GM12892 (cell line): ENCODE data around the gene LRP3.
"Not testable (repeated sequence)": the region's sequence is repeated elsewhere in the genome, so short reads cannot be mapped to it uniquely, and the experiment has no call there.

Source experiments
- DNase-seq: peaks from one replicate; pipeline ENCODE4 v3.0.0; 2011; ENCODE audit not compliant: insufficient read length
- FAIRE-seq: peaks from 2 replicates; lab custom pipeline; 2011; peaks lifted over from hg19 to GRCh38; lab: Jason Lieb, UNC
- POLR2A ChIP-seq: IDR thresholded peaks from 2 replicates; pipeline ENCODE4 v1.6.1; 2011; ENCODE audit warnings: low read depth, low read length, control low read depth
- POLR2AphosphoS5 ChIP-seq: IDR thresholded peaks from 2 replicates; pipeline ENCODE4 v1.6.1; 2011; ENCODE audit warnings: low read depth, low read length, control low read depth
- TAF1 ChIP-seq: IDR thresholded peaks from 2 replicates; pipeline ENCODE4 v1.6.1; 2011; ENCODE audit warnings: low read depth, mild to moderate bottlenecking, control low read depth, low read length, borderline replicate concordance

The LRP3 gene

DNA sequence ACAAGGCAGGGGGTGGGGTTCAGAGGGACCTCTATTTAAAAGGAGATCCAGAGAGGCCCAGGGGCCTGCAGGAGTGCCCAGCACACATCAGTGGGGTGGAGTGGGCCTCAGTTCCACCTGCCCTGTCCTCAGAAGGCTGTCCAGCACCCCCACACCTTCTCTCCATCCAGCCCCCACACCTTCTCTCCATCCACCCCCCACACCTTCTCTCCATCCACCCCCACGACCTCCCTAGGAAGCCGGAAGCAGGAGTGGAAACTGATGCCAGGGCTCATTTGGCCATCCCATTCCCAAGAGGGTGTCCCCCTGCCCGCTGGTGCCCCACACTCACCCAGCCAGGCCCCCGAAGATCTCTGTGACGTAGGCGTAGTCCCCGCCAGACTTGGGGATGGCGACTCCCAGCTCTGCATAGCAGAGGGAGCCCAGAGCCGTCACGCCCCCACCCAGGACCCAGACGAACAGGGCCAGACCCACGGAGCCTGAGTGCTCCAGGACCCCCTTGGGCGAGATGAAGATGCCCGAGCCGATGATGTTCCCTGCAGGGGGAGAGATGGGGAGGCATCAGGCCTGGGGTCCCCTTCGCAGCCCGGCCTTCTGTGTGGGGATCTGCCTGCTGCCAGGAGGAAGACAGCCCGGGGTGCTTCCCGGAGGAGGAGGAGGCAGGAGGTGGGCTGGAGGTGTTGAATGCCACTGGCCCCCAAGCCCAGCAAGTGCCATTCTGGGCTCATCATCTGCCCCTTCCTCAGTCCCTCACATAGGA is 21.5 kb downstream of the LRP3 start:
- FAIRE-seq (no peak), DNase-seq (no peak)

DNA sequence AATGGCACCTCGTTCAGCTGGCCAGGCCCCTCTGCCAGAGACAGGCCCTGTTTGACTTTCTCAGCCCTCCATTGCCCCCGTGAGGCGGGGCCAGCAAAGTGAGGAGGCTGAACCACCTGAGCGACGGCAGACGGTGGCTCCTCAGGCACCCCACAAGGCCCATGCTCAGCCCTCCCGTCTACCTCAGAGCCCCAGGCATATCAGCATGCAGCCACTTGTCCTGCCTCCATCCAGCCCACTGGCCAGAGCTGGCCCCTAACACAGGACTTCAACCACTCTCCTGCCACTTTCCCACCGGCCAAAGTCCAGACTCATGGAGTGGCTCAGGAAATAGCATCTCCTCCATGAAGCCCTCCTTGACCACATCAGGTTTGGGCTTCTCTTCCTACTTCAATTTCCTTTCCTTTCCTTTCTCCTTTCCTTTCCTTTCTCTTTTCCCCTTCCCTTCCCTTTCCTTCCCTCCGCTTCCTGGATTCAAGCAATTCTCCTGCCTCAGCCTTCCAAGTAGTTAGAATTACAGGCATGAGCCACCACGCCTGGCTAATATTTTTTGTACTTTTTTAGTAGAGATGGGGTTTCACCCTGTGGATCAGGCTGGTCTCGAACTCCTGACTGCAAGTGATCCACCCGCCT is 22.2 kb downstream of the LRP3 start:
- FAIRE-seq = no peak
- DNase-seq = no peak
- no peak for TF ChIP-seq TAF1

More for the DNA sequence above, 21.5 kb downstream of the LRP3 start:
- no peak for TF ChIP-seq TAF1

DNA sequence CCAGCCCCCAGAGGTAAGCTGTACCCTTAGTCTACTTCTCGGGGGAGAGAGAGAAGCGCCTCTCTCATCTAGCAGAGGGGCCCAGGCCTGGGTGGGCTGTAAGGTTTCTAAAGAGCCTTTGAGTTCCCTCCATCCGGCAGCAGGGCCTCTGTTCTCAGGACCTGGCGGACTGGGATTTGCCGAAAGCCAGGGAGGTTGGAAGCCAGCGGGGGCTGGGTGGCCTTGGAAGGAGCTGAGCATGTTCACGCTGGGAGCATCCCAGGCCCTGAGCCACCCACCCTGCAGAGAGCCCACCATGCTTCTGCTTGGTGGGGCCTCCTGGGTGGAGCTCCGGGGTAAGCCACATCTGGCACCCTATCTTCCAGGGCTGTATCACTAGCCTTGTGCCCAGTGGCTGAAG is 23.8 kb downstream of the LRP3 start:
- DNase-seq (no peak), FAIRE-seq (no peak)
- TF ChIP-seq POLR2A (no peak), TAF1 (no peak), POLR2AphosphoS5 (no peak)

DNA sequence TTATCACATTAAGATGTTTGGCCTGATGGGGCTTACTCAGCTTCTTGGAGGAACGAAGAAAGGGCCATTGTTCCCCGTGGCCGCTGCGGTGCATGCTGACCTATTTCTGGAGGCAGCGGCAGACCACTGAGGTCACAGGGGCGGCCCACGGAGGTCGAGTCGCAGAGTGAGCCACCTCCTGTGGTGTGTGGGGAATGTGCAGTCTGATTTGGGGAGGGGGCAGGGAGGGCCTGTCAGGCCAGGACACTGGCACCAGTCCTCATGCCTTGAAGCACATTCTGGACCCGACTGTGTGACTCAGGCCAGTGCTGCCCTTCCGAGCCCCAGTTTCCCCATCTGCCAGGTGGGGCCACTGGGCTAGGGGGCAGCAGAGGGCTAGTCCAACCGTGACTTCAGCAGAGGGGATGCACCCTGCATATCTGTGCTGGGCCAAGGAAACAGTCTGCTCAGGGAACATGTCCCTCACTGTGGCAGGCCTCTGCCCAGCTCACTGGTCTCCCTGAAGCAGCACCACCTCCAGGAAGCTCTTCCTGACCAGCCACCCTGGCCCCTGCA is 25.2 kb downstream of the LRP3 start:
- DNase-seq (no peak), FAIRE-seq (no peak)
- TF ChIP-seq POLR2A = no peak
- TF ChIP-seq TAF1 = no peak
- no peak for TF ChIP-seq POLR2AphosphoS5

DNA sequence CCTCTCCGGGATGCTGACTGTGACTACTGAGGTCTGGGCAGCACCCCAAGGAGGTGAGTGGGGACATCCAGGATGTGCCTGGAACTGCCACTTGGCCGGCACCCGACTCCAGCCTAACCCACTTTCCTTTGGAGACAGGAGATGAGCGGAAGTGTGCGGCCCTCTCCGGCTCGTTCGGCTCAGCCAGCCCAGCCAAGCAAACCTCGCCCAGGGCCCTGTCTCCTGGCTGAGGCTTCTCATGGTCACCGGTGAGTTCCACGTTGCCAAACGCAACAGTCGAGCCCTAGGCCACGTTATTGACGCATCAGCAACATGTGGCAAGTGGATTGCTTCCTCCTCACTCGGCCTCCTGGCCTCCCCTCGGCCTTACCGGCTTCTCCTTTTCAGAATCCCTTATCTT is 26.0 kb downstream of the LRP3 start:
- DNase-seq (no peak), FAIRE-seq (no peak)
- TF ChIP-seq POLR2A (no peak), POLR2AphosphoS5 (no peak), TAF1 (no peak)

DNA sequence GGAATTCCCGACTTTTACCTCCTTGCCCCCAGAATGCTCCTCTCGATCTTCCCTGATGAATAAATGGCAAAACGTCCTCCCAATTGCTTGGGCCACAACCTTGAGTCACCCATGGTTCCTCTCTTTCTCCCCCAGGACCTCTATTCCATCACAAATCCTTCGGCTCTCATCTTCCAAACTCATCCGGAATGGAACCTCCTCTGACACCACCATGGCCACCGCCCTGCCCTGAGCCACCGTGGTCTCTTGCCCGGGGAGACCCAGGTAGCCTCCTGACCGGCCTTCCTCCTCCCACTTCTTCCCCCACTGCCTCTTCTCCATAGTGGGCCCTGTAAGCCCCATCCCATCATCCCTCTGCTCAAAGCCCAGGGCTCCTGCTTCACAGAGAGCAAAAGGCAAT is 26.6 kb downstream of the LRP3 start:
- DNase-seq = no peak
- FAIRE-seq = no peak
- TF ChIP-seq POLR2A (no peak), POLR2AphosphoS5 (no peak), TAF1 (no peak)

DNA sequence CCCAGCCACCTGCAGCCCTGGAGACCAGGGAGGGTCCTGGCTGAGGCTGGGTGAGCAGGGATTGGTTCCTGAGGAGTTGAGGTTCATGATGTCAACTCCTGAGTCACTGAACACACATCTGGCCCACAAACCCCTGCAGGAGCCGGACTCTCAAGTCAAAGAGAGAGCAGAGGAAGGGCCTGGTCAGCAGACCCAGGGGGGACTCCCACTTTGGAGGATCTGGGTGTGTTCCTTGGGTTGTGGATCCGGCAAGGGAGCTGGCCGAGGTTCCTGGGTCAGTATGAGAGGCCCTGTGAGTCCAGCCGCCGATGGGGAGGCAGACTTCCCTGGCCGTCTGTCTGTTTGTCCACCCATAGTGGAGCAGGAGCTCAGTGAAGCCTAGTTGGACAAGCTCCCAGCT is 27.5 kb downstream of the LRP3 start:
- TF ChIP-seq POLR2AphosphoS5 = no peak
- TF ChIP-seq TAF1 = no peak
- no peak for TF ChIP-seq POLR2A
- no peak for FAIRE-seq
- no peak for DNase-seq

DNA sequence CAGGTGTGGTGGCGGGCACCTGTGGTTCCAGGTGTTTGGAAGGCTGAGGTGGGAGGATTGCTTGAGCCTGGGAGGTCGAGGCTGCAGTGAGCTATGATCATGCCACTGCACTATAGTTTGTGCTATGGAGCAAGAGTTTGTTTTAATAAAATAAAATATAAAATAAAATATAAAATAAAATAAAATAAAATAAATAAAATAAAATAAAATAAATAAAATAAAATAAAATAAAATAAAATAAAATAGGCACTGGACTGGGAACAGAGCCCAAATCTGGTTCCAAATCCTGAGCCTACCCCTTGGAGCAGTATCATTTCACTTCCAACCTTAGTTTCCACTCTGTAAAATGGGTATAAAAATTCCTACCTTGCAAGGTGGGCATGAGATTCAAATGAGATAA is 28.1 kb downstream of the LRP3 start:
- not testable (repeated sequence) for FAIRE-seq, DNase-seq

DNA sequence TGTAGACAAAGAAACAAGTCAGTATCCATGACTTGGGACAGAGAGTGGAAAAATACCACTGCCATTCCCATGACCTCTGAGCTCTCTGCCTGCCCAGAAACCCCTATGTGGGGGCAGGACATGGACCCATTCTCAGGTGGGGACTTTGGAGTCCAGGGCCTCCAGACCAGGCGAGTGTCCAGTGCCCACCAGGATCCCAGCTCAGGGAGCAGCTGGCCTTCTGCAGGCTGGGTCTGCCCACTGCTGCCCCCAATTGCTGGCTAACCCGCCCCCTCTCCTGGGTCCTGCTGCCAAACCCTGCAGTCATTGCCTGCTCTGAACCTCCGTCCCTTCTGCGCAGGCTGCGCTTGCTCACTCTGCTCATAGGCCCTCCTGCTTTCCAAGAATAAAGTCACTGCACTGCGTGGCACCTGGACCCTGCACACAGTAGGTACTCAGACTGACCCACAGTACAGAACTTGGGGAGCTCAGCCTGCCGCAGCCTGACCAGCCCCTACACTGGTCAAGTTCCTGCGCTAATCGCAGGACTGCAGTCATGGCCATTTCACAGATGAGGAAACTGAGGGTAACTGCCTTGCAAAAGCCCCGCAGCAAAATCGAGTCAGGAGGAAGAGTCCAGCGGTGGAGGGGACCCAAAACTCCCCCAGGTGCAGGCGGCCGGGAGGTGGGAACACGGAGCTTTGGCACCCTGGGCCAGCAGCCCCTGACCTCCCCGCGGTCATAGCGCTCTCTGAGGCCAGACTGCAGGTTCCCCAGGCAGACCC is 30.7 kb downstream of the LRP3 start:
- TF ChIP-seq POLR2AphosphoS5 (no peak), POLR2A (no peak), TAF1 (no peak)
- DNase-seq = no peak
- no peak for FAIRE-seq

DNA sequence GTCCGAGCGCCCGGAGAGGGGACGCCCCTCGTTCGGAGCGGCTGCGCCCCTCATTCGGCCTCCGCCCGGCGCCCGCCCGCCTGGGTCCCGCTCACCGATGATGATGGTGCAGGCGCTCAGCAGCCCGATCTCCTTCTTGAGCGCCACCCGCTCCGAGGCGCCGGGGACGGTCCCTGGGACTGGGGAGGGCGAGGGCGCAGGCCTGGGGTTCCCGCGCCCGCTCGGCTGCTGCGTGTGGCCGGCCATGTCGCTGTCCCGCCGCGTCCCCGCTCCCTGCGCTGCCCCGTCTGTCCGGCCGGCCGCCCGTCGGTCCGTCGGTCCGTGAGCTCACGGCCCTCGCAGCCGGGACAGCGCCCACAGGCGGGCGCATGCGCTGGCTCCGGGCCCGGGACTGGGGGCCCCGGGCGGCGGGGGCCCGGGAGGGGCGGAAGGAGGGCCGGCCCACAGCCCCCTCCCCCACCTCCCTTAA is 31.4 kb downstream of the LRP3 start, which contains the start of gene SLC7A10:
SLC7A10 (minus strand) TSS at position 393 of the 469 bp plus-strand sequence; CDS start at position 246, 147 bp downstream.
- FAIRE-seq (no peak), DNase-seq (no peak)
- TF ChIP-seq POLR2A (no peak), TAF1 (no peak), POLR2AphosphoS5 (no peak)

DNA sequence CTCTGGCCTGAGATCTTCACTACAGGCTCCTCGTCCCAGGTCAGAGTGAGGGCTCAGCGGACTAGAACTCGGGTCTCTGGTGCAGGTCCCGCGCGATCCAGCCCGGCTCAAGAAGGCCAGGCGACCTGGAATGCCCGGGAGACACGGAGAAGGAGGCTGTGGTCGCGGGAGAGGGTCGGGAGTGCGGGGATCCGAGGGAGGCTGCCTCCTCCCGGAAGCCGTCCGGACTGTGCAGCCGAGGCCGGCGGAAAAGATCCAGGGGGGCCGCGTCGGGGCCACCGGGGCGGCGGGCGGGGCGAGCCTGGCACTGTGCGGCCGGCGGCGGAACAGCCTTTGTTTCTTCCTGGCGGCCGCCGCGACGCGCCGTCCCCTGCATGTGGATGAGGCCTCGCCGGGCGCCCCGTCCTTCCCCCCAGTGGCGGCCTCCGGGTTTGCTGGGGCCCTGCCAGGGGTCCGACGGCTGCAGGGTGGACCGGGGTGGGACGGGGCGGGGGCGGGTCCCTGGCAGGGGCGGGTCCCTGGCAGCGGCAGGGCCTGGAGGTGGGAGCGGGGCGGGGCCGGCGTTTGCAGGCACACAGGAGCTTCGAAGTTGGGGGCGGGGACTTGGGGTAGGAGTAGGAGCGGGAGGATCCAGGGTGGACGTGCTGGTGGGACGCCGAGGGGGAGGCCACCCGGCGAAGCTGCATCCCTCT is 32.6 kb downstream of the LRP3 start:
- FAIRE-seq (no peak), DNase-seq (no peak)
- TF ChIP-seq POLR2A (no peak), TAF1 (no peak), POLR2AphosphoS5 (no peak)
